Skeletal muscle cell (primary cell): Measurements from ENCODE around the gene FAM120A.
A peak's percentile ranks its signal among the peaks of the same experiment; 100 is the strongest.

Experiments used
- DNase-seq: peaks from one replicate; pipeline ENCODE4 v3.0.0-alpha.2; 2010; ENCODE audit warnings: low read depth
- H3K4me3 ChIP-seq: 2 replicates; pipeline ENCODE4 v1.5.1; 2011; ENCODE audit warnings: low read depth, mild to moderate bottlenecking, control low read depth, low read length, moderate library complexity

FAM120A gene

DNA sequence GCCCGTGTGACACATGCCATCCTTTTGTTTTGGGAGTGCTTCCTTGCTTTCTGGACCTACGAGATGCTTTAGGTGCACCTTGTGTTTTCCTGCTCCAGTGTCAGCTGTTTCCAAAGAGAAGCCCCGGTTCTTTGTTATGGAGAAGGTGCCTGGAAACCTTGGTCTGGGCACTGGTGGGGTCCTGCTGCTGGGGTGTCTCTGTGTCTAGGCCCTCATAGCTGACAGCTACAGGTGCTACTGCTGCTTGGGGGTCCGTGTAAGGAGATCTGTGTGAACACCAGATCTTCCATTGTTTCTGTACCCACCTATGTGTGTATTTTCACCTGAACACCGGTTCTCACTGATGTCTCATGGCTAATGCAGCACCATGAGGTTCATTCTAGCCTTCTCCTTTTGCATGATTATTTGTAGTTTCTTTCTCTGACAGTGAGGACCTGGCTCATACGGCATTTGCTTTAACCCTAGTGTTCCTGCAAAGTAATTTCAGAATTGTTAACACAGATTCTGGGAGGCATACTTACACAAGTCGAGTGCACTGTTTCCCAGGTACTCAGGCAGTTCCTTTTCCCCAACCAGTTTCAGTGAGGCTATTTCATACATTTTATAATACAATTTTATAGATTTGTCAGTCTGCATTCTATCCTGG lies 15.1 kb downstream of the FAM120A start:
- H3K4me3 ChIP-seq = no peak overlapping the region
- DNase-seq = no peak

DNA sequence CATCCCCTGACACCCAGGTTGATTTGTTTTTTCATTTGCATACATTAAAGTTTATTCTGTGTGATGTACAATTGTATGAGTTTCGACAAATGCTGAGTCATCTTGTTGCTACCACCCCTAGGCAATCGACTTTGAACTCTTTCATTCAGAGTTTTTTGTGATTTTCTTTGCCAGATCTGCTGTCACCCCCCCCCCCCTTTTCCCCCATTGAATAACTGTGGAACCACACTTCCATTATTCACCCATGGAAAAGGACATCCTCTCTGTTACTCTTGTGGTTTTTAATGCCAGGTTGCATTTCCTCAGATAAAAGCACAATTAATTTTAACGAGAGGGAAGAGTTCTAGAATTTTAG lies 15.6 kb downstream of the FAM120A start:
- DNase-seq = no peak
- H3K4me3 ChIP-seq = no peak overlapping the region

DNA sequence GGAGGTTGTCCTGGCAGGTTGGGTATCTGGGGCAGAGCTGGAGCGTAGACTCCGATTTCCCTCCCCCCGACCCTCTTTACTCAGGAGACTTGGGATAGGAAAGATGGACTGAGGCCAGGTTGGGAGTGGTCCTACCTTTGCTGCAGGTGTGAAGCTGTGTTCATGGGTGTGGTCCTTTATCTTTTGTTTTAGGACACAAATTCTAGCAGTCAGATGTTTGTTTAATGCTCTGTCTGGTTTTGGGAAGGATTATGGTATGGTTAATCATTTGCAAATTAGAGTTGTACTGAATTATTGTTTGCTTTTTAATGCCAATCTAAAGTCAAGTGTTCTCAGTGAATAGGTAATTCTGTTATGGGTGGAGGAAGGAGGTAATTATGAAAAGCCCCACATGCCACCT lies 16.0 kb downstream of the FAM120A start:
- no peak for DNase-seq
- no peak overlapping the region for H3K4me3 ChIP-seq

DNA sequence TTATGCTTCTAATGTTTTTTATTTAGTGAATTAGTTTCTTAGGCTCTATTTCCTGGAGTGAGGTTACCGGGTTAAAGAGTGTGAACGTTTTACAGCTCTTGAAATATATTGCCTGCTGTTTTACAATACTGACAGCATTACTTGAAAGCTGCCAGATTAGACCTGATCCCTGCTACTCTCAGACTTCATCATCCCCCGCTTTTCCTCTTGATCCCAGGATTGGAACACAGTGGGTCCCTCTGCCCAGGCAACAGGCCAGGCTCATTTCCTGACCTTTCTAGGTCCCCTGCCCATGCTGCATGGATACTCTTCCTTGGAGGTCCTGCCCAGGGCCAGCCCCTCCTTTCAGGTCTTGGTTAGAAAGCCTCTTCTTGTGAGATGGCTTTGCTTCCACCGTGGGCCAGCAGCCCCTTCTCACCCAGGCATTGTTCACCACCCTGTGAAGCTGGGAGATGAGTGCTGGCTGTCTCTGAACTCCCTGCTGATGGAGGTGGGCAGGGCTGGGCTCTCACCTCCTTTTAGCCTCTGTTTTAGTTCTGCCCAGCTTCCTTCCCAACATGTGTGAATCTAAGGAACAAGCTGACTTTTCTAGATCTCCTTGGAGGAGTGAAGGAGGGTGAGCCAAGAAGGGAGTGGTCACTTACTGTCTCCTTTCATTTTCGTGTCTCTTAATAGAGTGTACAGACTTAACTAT lies 17.4 kb downstream of the FAM120A start:
- DNase-seq = no peak

DNA sequence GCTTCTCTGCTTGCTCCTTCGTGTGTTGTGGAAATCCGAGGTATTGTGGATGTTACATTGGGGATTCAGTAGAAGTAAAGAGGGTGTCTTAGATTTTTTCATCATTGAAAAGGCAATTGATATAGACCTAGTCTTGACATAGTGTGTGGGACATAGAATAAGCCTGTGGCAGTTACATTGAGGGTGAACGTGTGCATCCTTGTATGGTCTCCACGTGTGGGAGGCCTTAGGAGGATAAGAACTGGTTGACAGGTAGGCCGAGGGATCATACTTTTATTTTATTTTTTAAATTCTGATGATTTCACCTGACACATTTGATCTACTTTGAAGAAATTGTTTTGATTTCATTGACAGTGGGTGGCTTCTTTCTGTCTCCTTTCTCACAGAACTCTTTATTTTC lies 18.9 kb downstream of the FAM120A start:
- no peak for DNase-seq

More for the DNA sequence above, 17.4 kb downstream of the FAM120A start:
- peak overlapping the region; percentile 10 for H3K4me3 ChIP-seq

DNA sequence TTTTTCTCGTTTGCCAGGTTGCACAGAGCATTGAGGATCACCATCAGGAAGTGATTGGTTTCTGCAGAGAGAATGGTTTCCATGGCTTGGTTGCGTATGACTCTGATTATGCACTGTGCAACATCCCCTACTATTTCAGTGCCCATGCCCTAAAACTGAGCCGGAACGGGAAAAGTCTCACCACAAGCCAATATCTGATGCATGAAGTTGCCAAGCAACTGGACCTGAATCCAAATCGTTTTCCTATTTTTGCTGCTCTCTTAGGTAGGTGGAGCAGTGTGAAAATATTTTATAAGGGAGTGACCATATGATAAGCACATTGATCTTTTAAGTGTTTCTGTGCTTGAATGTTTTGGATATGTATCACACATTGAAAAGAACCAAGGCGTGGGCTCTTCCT lies 19.6 kb downstream of the FAM120A start:
- DNase-seq = no peak

More for the DNA sequence above, 18.9 kb downstream of the FAM120A start:
- no peak overlapping the region for H3K4me3 ChIP-seq

DNA sequence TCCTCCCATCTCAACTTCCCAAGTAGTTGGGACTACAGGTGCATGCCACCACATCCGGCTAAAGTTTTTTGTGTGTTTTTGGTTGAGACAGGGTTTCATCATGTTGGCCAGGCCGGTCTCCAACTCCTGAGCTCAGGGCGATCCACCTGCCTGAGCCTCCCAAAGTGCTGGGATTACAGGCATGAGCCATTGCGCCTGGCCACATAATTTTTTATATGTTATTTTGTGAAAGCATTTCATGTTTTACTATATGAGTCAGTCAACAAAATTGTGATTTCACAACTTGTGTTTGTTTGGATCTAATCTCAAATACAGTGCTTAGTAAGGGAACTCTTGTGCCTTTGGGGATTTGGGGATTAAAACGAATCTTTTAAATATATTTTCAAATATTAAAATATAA lies 21.9 kb downstream of the FAM120A start:
- no peak for DNase-seq
- no peak overlapping the region for H3K4me3 ChIP-seq

More for the DNA sequence above, 19.6 kb downstream of the FAM120A start:
- H3K4me3 ChIP-seq = no peak overlapping the region

DNA sequence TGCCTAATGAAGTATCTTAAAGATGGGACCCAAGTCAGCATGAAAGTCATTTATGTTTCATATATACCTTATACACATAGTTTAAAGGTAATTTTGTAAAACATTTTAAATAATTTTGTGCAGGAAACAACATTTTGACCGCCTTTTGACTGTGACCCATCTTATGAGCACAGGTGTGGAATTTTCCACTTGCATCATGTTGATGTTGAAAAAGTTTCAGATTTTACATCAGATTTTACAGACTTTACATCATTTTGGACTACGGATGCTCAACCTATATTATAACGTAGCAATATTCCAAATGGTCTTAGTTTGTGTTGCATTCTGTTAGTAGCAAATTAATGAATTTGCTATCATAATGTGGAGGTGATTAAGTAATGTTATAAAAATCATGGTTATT lies 23.6 kb downstream of the FAM120A start:
- DNase-seq = no peak
- no peak overlapping the region for H3K4me3 ChIP-seq

DNA sequence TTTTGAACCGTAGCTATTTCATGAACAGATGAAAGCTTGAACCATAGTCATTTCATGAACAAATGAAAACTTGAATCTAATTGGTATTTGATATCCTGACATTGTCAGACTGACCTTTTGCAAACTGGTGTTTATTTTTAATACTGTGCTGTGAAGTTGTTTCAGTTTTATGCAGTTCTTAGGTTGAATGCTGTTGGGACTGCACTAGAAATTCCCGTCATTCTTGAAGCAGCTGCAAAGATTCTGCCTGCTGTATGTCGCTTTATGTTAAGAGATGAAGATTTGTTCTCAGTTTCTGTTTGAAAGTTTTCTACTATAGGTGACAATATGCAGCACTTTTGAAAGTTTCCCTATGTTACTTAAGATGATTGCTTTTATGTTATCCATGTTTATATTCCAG lies 24.4 kb downstream of the FAM120A start:
- no peak overlapping the region for H3K4me3 ChIP-seq
- no peak for DNase-seq

DNA sequence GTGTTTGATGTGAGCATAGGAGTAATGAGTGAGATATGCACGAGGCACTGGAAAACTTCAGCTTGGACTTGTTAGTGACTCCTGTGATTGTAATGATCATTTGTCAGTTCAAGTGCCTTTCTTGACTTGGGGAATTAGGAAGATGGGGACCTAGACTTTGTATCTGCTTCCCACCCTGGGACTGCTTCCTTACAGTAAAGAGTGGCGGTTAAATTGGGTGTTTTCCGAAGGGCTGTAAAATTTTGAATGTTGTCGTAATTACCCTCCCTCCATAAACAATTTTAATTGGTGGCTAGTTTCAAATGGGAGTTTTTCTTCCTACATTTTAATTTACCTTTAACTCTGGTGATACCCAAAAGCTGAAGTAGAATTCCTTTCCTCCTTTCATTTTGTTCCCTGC lies 25.4 kb downstream of the FAM120A start:
- no peak overlapping the region for H3K4me3 ChIP-seq
- DNase-seq = no peak

DNA sequence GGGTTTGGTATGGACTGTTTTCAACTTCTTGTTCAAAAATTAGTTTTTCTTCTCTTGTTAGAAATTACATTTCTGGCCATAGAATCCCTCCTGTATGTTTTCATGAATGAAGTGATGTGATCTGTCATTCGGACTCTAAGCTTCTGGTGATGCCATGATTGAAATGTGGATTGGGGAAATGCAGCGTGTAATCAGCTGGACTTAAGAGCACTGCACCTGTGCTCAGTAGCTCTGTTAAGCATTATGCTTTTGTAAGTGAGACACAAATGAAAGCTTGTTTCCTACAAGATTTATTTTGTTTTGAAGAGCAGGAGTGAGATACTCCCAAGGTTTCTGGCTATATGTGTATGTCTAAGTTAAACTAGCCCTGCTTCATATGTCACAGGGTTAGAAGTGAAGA lies 25.9 kb downstream of the FAM120A start:
- no peak overlapping the region for H3K4me3 ChIP-seq
- no peak for DNase-seq

DNA sequence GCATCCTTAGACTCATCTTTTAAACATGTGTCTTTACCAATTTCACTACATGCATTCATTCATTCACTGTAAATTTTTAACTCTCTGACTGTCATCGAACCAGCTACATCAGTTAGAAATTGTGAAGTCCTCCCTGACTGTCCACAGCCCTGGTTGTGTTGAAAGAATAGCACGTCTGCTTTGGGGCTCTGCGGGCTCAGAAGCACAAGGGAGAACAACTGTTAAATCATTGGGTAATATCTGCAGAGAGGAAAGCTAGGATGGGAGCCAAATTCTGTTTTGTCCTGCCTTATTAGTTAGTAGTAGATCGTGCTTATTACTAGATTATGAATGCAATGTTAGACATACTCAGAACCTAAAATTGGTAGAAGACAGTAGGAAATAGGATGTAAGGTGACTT lies 28.2 kb downstream of the FAM120A start:
- peak; percentile 23 for DNase-seq
- H3K4me3 ChIP-seq = no peak overlapping the region

DNA sequence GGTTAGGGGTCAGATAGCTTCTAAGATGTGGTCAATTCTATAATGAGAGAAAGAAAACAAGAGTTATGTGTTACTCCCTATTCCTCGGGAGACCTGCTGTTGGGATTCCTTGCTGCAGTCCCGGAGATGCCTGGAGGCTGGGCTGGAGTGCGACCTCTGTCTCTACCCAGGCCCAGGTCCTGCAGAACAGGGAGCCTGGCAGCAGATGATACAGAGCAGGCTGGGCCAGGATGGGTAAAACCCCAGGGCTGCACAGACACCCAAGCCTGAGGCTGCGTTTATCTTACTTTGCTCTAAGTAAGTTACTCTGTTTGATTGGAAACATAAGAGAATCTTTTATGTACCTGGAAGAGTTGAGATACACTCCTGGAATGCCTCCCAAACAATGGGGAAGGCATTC lies 28.8 kb downstream of the FAM120A start:
- H3K4me3 ChIP-seq = no peak overlapping the region
- DNase-seq = no peak

DNA sequence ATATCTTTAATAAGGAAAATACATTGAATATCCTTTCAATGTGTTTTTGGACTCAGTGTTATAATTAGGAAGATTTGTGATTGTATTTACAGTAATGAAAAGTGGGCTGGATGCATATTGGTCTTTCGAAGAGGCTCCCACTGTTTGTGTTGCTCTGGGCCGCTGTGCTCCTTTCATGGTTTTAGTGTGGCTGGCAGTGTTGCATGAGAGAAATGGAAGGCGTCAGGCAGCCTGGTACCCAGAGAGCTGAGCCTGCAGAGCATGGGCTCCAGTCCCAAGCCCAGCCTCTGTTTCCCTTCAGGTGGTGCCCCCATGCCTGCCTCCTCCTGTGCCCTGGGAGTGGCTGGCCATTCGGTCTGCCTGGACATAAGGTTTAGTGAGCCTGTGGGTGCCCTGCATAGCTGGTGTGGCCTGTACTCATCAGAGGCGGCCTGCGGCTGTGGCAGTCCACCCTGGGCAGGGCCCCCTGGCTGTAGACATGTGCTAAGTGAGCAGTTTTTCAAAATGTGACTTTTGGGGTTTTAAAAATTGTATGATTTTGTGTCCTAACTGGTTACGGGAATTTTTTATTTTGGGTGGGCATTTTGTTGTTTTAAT lies 29.3 kb downstream of the FAM120A start:
- no peak overlapping the region for H3K4me3 ChIP-seq
- no peak for DNase-seq

DNA sequence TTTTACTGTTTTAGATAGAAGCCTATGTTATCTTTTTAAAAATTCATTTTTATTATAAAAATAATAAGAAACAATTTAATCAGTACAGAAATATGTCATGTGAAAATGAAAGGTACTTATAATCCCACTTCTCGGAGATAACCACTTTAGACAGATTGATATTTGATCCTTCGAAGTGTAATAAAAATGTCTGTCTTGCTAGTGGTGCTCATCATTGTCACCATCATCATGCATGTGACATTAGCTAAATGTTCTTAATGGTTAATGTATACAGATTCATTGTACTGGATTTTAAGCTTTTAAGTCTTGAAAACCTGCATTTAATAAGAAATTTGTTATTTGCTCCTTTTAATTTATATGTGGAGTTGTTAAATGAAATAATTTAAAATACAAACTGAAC lies 32.0 kb downstream of the FAM120A start:
- DNase-seq = no peak
- no peak overlapping the region for H3K4me3 ChIP-seq

DNA sequence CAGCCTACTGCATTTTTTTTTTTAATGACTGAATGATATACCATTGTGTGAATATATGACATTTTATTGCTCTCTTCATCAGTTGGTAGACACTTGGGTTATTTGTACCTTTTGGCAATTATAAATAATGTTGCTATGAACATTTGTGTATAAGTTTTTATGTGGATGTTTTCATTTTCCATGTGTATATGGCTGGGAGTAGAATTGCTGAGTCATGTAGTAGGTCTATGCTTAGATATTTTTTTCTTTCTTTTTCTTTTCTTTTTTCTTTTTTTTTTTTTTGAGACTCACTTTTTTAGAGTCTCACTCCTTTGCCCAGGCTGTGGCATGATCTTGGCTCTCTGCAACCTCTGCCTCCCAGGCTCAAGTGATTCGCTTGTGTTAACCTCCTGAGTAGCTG lies 34.8 kb downstream of the FAM120A start:
- DNase-seq = no peak
- H3K4me3 ChIP-seq = no peak overlapping the region

DNA sequence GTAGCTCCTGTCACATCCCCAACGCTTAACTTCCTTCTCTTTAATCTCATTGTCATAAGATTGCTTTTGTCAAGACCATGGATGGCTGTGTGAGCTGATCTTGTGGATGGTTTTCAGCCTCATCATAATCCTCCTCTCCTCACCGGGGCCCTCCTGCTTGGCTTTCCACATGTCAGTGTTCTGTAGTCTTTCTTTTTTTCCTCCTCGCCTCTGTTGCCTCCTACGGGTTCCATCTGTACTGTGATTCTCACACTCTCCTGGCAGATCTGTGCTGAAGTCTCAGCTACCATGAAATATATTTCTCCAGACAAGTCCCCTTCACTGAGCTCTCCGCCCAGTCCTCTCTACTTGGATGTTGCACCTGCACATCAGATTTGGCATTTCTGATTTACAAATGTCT lies 36.8 kb downstream of the FAM120A start:
- no peak overlapping the region for H3K4me3 ChIP-seq
- no peak for DNase-seq

DNA sequence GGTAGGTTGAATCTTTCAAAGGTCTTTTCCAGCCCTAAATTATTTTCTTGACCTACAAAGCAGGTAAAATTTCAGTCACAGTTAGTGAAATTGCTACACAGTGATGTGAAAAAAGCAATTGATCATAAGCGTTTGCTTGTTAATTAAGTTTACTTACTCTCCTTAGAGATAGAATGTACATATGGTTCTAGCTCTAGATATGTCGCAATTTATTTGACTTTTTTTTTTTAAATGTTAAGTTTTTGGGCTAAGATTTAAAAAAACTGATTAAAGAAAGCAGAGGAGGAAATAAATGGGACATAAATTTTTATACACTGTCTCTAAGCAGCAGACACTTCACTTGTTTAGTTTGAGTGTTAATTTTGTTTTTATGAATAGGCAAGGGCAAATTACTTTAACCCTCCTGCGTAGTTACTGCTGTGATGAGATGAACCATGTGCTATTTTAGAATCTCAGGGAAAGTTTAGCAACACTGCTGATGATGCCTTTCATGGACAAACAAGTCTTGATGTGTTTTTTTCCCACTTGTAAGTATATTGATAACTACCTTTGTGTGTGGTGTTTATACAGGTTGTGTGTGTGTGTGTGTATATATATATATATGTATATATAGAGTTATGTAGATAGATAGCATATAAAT lies 40.2 kb downstream of the FAM120A start:
- H3K4me3 ChIP-seq = no peak overlapping the region
- no peak for DNase-seq

DNA sequence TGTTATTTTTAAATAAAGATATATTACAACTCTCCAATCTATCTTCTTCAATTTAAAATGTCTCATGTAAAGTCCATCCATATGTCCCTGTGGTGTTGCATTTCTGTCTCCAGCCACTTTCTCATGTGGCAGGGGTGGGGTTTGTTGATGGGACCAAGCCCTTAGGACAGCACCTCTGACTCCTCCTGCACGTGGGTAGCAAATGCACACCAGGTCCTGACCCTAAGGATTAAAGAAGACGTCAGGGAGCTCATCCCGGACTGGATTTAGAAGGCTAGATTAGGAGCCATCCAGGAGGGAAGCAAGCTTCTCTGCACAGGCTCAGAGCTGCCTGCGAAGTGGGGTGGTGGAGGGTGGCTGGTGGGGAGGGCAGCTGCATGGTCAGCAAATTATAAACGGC lies 40.8 kb downstream of the FAM120A start:
- DNase-seq = no peak
- H3K4me3 ChIP-seq = no peak overlapping the region

DNA sequence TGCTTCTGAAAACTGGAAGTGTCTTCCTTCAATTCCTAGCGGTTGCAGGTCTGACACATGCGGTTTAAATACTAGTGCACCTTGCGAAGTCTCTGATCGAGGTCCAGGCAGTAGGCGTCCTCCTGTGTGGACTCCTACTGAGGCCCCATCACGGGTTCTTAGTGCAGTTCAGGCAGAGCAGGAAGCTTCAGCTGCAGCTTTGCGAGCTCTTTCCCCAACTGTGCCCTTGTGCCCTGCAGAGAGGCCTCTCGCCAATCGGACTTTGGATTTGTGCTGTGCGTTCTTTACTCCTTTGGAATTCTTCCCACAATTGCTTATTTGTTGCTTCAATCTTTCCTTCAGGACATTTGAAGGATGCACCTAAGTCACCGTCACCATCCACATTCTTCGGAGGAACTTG lies 42.5 kb downstream of the FAM120A start:
- no peak overlapping the region for H3K4me3 ChIP-seq
- DNase-seq = no peak

DNA sequence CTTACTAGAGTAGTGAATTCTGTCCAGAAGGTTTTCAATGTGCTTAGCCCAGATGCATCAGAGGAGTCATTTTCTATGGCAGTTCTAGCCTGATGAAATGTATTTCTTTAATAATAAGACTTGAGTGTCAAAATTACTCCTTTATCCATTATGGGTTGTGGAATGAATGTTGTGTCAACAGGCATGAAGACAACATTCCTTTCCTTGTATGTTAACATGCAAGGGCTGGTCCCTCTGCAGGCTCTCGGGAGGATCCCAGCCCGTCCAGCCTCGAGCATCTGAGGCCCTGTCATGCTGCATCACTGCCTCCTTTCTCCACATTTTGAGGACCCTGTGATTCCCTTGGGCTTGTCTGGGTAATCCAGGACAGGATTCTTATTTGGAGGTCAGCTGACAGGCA lies 44.8 kb downstream of the FAM120A start:
- no peak for DNase-seq
- no peak overlapping the region for H3K4me3 ChIP-seq
